Chondrocyte (in vitro differentiated cells): ENCODE results near the gene DNAJC22. TPM values are rescaled to one million over a fixed set of nuclear protein-coding genes. Genes with fewer than 3 reads are reported as not detected.
A peak's percentile ranks its signal among the peaks of the same experiment; 100 is the strongest.

Experiments used
- DNase-seq: peaks from one replicate; pipeline ENCODE4 v3.0.0; 2021; ENCODE audit warnings: mixed read lengths, low spot score
- H3K27ac Mint-ChIP-seq: one replicate; pipeline ENCODE4 v1.8.0; 2021; ENCODE audit warnings: mild to moderate bottlenecking, moderate library complexity, mixed read lengths; ENCODE audit not compliant: unreplicated experiment
- H3K27me3 Mint-ChIP-seq: 2 replicates; pipeline ENCODE4 v1.8.0; 2021; ENCODE audit warnings: low read depth, mixed read lengths
- H3K36me3 Mint-ChIP-seq: 2 replicates; pipeline ENCODE4 v1.8.0; 2021; ENCODE audit warnings: low read depth, mixed read lengths
- H3K4me1 Mint-ChIP-seq: 2 replicates; pipeline ENCODE4 v1.8.0; 2021; ENCODE audit warnings: low read depth, mild to moderate bottlenecking, mixed read lengths
- H3K4me3 Mint-ChIP-seq: one replicate; pipeline ENCODE4 v1.8.0; 2021; ENCODE audit warnings: mild to moderate bottlenecking, moderate library complexity, mixed read lengths; ENCODE audit not compliant: unreplicated experiment
- H3K9me3 Mint-ChIP-seq: 2 replicates; pipeline ENCODE4 v1.8.0; 2021; ENCODE audit warnings: low read depth, mixed read lengths
- CTCF ChIP-seq: fragments of 200-600 bp; sonication (generic); IDR thresholded peaks from 2 replicates; pipeline ENCODE4 v1.5.0; 2021; ENCODE audit warnings: antibody characterized with exemption, mild to moderate bottlenecking, moderate library complexity
- long read RNA-seq: library from polyadenylated mRNA; stranded (forward); transcript quantifications from one replicate; pipeline ENCODE4 v2.0.0, GENCODE V29; 2021
- total RNA-seq: library from RNA; stranded (reverse); gene quantifications from 3 replicates; pipeline ENCODE4 v1.2.1, GENCODE V29; 2021

The DNAJC22 gene
- total RNA-seq, result 0.36 to 1.1 TPM (median 0.50 TPM) in 3 replicates
- long read RNA-seq, partial matches to known transcripts, result 2 of 2 reads
- long read RNA-seq, other reads (novel, unspliced or antisense), result 0 of 2 reads

GRCh38 chr12:49346659-49347310, at the start of gene DNAJC22:
Gene DNAJC22, plus strand, starts transcription at chr12:49346888. Its CDS starts 1,985 bp downstream, at chr12:49348873.
- no peaks in the 10 kb centered on the region for H3K9me3 Mint-ChIP-seq
- H3K27ac Mint-ChIP-seq, result no peak within 1 kb of the TSS
- H3K27me3 Mint-ChIP-seq, result peaks cover 17% of the 10 kb centered on the region
- no peak for DNase-seq
- H3K36me3 Mint-ChIP-seq, result no peaks in the 10 kb centered on the region
- H3K4me1 Mint-ChIP-seq, result peaks cover 32% of the 10 kb centered on the region
- H3K4me3 Mint-ChIP-seq, result peak within 1 kb of the TSS; percentile 65
- TF ChIP-seq CTCF, result no peak

- no peaks in the 10 kb centered on the region for H3K9me3 Mint-ChIP-seq
- H3K27me3 Mint-ChIP-seq, result peaks cover 38% of the 10 kb centered on the region
- H3K4me3 Mint-ChIP-seq, result no peak overlapping the region
- peaks cover 10% of the 10 kb centered on the region for H3K4me1 Mint-ChIP-seq
- peaks cover 1% of the 10 kb centered on the region for H3K36me3 Mint-ChIP-seq
- H3K27ac Mint-ChIP-seq, result no peak overlapping the region
- no peak for TF ChIP-seq CTCF
- peak; percentile 15 for DNase-seq
These were observed 49.0 kb upstream of the DNAJC22 start for GRCh38 chr12:49297695-49298060.

GRCh38 chr12:49298160-49298559, 48.5 kb upstream of the DNAJC22 start:
- no peak overlapping the region for H3K27ac Mint-ChIP-seq
- H3K9me3 Mint-ChIP-seq, result no peaks in the 10 kb centered on the region
- H3K4me3 Mint-ChIP-seq, result no peak overlapping the region
- peaks cover 10% of the 10 kb centered on the region for H3K4me1 Mint-ChIP-seq
- peaks cover 1% of the 10 kb centered on the region for H3K36me3 Mint-ChIP-seq
- TF ChIP-seq CTCF, result peak; percentile 41
- peaks cover 42% of the 10 kb centered on the region for H3K27me3 Mint-ChIP-seq
- DNase-seq, result peak; percentile 37

GRCh38 chr12:49301760-49302159, 44.9 kb upstream of the DNAJC22 start:
- TF ChIP-seq CTCF, result no peak
- Mint-ChIP-seq H3K27ac (no peak overlapping the region), H3K36me3 (peaks cover 1% of the 10 kb centered on the region), H3K4me1 (peaks cover 9% of the 10 kb centered on the region), H3K27me3 (peaks cover 47% of the 10 kb centered on the region), H3K9me3 (no peaks in the 10 kb centered on the region), H3K4me3 (no peak overlapping the region)
- no peak for DNase-seq

- TF ChIP-seq CTCF, result no peak
- Mint-ChIP-seq H3K27ac (no peak overlapping the region), H3K4me1 (peaks cover 3% of the 10 kb centered on the region), H3K9me3 (no peaks in the 10 kb centered on the region), H3K27me3 (peaks cover 32% of the 10 kb centered on the region), H3K4me3 (no peak overlapping the region), H3K36me3 (peaks cover 1% of the 10 kb centered on the region)
- DNase-seq, result no peak
These were observed 42.5 kb upstream of the DNAJC22 start for GRCh38 chr12:49304161-49304560.
